ENCODE data around the gene RNF222.

DNA sequence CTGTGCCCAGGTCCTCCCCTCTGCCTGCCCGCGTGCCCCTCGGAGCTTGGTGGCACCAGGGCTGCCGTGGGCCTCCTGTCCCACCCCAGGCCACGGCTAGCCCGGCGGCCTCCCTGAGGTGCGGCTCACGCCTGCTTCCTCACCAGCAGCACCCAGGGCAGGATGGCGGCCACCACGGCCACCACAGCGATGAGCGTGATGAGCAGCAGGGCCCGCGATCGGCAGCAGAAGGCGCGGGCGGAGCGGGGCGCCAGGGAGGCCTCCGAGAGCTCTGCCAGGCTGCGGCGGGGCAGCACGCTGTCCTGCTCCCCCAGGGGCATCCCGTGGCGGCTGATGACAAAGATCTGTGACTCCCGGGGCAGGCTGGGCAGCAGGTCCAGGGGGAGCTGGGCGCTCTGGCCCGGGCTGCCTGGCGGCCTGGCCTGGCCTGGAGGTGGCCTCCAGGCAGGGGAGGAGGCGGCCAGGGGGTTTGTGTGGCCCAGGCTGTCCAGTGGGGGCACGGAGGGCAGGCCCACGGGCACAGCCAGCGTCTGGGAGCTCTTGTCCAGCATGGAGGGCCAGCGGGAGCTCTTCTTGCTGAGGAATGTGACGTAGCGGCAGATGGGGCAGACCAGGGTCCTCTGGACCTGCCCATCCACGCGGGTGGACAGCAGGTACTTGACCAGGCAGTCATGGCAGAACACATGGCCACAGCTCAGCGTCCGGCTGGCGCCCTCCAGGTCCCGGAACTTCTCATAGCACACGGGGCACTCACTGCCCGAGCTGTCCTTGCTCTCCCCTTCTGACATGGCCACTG is 4.8 kb downstream of the RNF222 start:
- TF ChIP-seq YY1 (IDR thresholded peaks at IDR 0.05; ENCODE audit: low read depth) (no peak), EZH2phosphoT487 (IDR thresholded peaks at IDR 0.05; ENCODE audit: borderline replicate concordance, low read depth) (no peak), EP300 (IDR thresholded peaks at IDR 0.05; ENCODE audit: borderline replicate concordance in 1 of 2, low read depth in 1 of 2, low read length in 1 of 2) (no peak), CHD2 (IDR thresholded peaks at IDR 0.05; ENCODE audit: low read length, partially characterized antibody) (no peak), RAD21 (IDR thresholded peaks at IDR 0.05; ENCODE audit: low read length) (no peak), ELF1 (IDR thresholded peaks at IDR 0.05) (no peak), POLR2AphosphoS5 (IDR thresholded peaks at IDR 0.05; ENCODE audit: low read depth, low read length) (no peak), FOXM1 (IDR thresholded peaks at IDR 0.05; ENCODE audit: low read depth) (no peak), NFIC (IDR thresholded peaks at IDR 0.05; ENCODE audit: borderline replicate concordance) (no peak), RFX5 (IDR thresholded peaks at IDR 0.05; ENCODE audit: low read length) (no peak)
- TF ChIP-seq, protein P1, sequence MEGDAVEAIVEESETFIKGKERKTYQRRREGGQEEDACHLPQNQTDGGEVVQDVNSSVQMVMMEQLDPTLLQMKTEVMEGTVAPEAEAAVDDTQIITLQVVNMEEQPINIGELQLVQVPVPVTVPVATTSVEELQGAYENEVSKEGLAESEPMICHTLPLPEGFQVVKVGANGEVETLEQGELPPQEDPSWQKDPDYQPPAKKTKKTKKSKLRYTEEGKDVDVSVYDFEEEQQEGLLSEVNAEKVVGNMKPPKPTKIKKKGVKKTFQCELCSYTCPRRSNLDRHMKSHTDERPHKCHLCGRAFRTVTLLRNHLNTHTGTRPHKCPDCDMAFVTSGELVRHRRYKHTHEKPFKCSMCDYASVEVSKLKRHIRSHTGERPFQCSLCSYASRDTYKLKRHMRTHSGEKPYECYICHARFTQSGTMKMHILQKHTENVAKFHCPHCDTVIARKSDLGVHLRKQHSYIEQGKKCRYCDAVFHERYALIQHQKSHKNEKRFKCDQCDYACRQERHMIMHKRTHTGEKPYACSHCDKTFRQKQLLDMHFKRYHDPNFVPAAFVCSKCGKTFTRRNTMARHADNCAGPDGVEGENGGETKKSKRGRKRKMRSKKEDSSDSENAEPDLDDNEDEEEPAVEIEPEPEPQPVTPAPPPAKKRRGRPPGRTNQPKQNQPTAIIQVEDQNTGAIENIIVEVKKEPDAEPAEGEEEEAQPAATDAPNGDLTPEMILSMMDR (IDR thresholded peaks at IDR 0.05), result no peak
- TF ChIP-seq, protein P2, sequence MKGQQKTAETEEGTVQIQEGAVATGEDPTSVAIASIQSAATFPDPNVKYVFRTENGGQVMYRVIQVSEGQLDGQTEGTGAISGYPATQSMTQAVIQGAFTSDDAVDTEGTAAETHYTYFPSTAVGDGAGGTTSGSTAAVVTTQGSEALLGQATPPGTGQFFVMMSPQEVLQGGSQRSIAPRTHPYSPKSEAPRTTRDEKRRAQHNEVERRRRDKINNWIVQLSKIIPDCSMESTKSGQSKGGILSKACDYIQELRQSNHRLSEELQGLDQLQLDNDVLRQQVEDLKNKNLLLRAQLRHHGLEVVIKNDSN (IDR thresholded peaks at IDR 0.05; ENCODE audit: borderline replicate concordance, low read depth), result no peak

Measured in SK-N-SH (cell line).